Measurements from ENCODE around the gene FBXO31. TPM values are rescaled to one million over a fixed set of nuclear protein-coding genes. Genes with fewer than 3 reads are reported as not detected.

FBXO31 gene
- total and polyA plus RNA-seq, 8 donors, result 6.4 to 1,171 (median 23.8) TPM

DNA sequence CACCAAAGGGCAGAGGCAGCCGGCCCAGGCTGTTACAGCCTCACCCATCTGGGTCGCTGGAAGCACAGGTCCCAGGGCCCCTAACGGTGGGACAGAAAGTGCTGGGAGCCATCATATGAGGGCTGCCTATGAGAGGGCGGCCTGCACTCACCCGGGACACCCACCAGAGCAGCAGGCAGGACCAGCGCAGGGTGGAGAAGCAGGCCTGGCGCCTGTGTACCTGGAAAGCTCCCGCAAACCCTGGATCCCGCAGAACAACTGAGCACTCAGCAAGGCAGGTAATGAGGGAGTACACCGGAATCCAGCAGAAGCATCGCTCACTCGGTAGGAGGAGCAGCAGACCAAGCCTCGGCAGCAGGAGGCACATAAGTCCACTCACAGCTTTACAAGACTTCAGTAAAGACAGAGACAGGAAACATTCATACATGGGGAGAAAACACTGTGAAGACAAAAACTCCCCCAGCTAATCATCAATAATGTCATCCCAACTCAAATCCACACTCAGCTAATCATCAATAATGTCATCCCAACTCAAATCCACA, 34.9 kb downstream of the FBXO31 start:
- no peaks in the 10 kb centered on the region for H3K27me3 ChIP-seq
- intact Hi-C loops (cut with DNase I; ENCODE audit: low total_unique reads), result no loop called here
- no peak for TF ChIP-seq EP300 (IDR thresholded peaks at IDR 0.05)
- no peak for TF ChIP-seq POLR2A (IDR thresholded peaks at IDR 0.05)
- TF ChIP-seq POLR2AphosphoS5 (IDR thresholded peaks at IDR 0.05), result no peak
- TF ChIP-seq, protein P1, sequence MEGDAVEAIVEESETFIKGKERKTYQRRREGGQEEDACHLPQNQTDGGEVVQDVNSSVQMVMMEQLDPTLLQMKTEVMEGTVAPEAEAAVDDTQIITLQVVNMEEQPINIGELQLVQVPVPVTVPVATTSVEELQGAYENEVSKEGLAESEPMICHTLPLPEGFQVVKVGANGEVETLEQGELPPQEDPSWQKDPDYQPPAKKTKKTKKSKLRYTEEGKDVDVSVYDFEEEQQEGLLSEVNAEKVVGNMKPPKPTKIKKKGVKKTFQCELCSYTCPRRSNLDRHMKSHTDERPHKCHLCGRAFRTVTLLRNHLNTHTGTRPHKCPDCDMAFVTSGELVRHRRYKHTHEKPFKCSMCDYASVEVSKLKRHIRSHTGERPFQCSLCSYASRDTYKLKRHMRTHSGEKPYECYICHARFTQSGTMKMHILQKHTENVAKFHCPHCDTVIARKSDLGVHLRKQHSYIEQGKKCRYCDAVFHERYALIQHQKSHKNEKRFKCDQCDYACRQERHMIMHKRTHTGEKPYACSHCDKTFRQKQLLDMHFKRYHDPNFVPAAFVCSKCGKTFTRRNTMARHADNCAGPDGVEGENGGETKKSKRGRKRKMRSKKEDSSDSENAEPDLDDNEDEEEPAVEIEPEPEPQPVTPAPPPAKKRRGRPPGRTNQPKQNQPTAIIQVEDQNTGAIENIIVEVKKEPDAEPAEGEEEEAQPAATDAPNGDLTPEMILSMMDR (IDR thresholded peaks at IDR 0.05), result no peak
- no peaks in the 10 kb centered on the region for H3K9me3 ChIP-seq
- H3K4me1 ChIP-seq, result peaks cover 4 to 28% (median 22%) of the 10 kb centered on the region in 4 donors
- no peak overlapping the region for H3K4me3 ChIP-seq
- DNase-seq, result no peak
- H3K36me3 ChIP-seq, result peaks cover 16 to 67% (median 57%) of the 10 kb centered on the region in 4 donors
- 90 to 96% (median 94%) methylated on average over 10 to 13 of the region's 13 CpGs for WGBS, 5 donors
- no peak overlapping the region for H3K27ac ChIP-seq

DNA sequence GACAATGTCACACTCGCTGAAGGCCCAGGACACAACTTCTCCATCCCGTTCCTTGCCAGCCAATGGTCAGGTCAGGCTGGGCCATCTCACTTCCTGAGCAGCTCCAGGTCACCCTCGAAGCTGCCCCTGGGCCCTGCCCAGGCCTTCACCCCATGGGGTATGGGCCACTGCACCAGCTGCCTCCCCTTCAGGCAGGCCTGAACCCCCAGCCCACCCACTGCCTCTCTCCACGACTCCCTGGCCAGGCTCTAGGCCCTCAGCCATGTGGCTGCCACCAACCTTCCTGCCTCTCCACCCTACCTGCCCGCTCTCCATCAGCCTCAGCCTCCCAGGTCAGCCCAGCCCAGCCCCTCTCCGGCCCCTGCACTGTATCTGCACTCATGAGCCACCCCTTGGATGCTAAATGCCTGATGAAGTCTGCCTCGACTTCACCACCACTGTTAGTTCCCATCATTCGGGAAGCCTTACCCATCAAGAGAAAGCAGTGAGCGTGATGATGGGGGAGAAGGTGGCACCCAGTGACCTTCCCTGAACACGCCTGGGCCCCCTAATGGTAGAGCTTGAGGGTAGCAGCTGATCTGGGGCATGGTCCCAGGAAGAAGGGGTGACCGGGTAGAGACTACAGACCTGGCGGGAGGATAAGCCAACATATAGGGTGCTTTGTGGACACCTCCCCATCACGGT, 35.5 kb downstream of the FBXO31 start:
- Histone ChIP-seq H3K4me1 (peaks cover 4 to 28% (median 22%) of the 10 kb centered on the region in 4 donors), H3K9me3 (no peaks in the 10 kb centered on the region), H3K4me3 (no peak overlapping the region), H3K36me3 (peaks cover 22 to 67% (median 57%) of the 10 kb centered on the region in 4 donors), H3K27me3 (no peaks in the 10 kb centered on the region), H3K27ac (no peak overlapping the region)
- intact Hi-C loops (cut with DNase I; ENCODE audit: low total_unique reads), result no loop called here
- DNase-seq, result no peak
- 92 to 96% (median 93%) methylated on average over 12 to 13 of the region's 13 CpGs for WGBS, 5 donors
- TF ChIP-seq POLR2A (IDR thresholded peaks at IDR 0.05) (no peak), POLR2AphosphoS5 (IDR thresholded peaks at IDR 0.05) (no peak), EP300 (IDR thresholded peaks at IDR 0.05) (no peak)
- TF ChIP-seq, protein P1 (IDR thresholded peaks at IDR 0.05), result no peak

DNA sequence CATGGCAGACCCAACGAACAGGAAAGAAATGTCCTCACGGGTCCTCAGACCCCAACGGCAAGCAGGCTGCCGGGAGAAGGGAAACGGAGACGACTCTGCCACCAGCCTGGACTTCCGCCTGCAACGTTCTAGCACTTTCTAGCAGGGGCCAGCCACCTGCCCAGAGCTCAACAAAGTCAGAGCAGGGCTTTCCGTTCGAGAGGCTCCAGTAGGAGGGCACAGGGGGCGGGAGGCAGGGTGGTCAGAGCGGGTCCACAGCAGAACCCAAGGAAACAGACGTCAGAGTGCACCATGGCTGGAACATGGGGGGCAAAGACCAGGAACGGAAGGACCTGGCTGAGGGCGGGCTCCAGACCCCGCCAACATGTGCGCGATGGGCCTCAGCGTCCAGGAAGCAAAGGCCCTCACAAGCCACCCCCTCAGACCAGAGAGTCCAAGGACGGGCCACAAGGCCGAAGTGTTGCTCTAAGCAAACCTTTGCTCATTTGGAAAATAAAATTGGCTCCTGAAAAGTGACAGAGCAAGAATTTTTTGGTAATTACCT, 37.0 kb downstream of the FBXO31 start:
- H3K27me3 ChIP-seq, result no peaks in the 10 kb centered on the region
- H3K4me1 ChIP-seq, result peaks cover 4 to 27% (median 21%) of the 10 kb centered on the region in 4 donors
- no peak overlapping the region for H3K4me3 ChIP-seq
- intact Hi-C loops (cut with DNase I; ENCODE audit: low total_unique reads), result no loop called here
- H3K27ac ChIP-seq, result no peak overlapping the region
- 92 to 97% (median 95%) methylated on average over 21 of the region's 21 CpGs for WGBS, 5 donors
- no peak for TF ChIP-seq EP300 (IDR thresholded peaks at IDR 0.05)
- TF ChIP-seq POLR2AphosphoS5 (IDR thresholded peaks at IDR 0.05), result no peak
- no peak for TF ChIP-seq POLR2A (IDR thresholded peaks at IDR 0.05)
- TF ChIP-seq, protein P1 (IDR thresholded peaks at IDR 0.05), result no peak
- H3K36me3 ChIP-seq, result peaks cover 36 to 74% (median 65%) of the 10 kb centered on the region in 4 donors
- DNase-seq, result no peak
- H3K9me3 ChIP-seq, result no peaks in the 10 kb centered on the region

DNA sequence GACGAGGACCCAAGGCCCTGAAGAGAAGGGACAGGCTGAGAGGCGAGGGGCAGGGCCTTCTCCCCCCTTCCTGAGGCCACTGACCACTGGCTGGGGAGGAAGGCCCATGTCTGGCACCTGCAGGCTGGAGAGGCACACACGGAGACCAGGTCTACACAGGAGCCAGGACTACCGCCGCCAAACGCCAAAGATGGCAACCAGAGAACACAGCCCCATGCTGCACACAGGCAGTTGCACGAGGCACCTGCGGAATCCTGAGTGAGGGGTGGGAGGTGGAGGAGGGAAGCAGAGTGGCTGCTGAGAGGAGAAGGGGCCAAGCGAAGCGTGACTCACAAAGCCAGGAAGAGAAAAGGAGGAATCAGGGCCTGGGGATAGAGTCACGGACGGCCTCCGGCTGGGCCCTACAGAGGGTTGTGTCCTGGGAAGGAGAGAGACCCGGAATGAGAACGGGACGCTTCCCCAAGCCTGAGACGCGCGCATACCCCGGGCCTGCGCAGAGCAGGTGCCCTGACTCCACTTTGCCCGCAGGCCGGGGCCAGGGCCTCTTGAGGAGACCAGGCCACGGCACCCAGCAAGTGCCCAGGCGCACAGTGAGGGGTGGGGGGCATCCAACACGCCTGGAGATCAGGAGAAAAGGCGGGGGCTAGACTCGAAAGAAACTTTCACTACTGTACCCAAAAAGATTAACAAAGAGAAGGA, 37.7 kb downstream of the FBXO31 start:
- H3K27me3 ChIP-seq, result no peaks in the 10 kb centered on the region
- H3K4me3 ChIP-seq, result no peak overlapping the region
- H3K9me3 ChIP-seq, result no peaks in the 10 kb centered on the region
- TF ChIP-seq EP300 (IDR thresholded peaks at IDR 0.05), result no peak
- no peak for TF ChIP-seq POLR2AphosphoS5 (IDR thresholded peaks at IDR 0.05)
- TF ChIP-seq, protein P1 (IDR thresholded peaks at IDR 0.05), result no peak
- no peak for TF ChIP-seq POLR2A (IDR thresholded peaks at IDR 0.05)
- peak overlapping the region in 4 of 5 donors; percentile 32 to 63 (median 44) for H3K27ac ChIP-seq
- no peak for DNase-seq
- intact Hi-C loops (cut with DNase I; ENCODE audit: low total_unique reads), result no loop called here
- H3K4me1 ChIP-seq, result peaks cover 4 to 21% (median 17%) of the 10 kb centered on the region in 4 donors
- 89 to 94% (median 92%) methylated on average over 28 of the region's 28 CpGs for WGBS, 5 donors
- H3K36me3 ChIP-seq, result peaks cover 36 to 81% (median 72%) of the 10 kb centered on the region in 4 donors
